Heart right ventricle (tissue), 16 donors: ENCODE results near the gene TBX1. TPM values are rescaled to one million over a fixed set of nuclear protein-coding genes. Genes with fewer than 3 reads are reported as not detected.

Experiments used
- ATAC-seq, 8 donors: fragments of 200-7000 bp; cut with Tn5 transposase; one replicate each; pipeline ENCODE4 v1.9.1; 2020; ENCODE audit warnings: mild to moderate bottlenecking in 8 of 8, moderate library complexity in 8 of 8, moderate number of reproducible peaks in 1 of 8
- DNase-seq, 2 donors: peaks; one replicate each; pipeline ENCODE4 v3.0.0-alpha.2; 2020
- H3K27ac ChIP-seq, 10 donors: fragments of 200-600 bp; sonication (generic) in 2 of 10; one replicate each; pipeline versions ENCODE4 v1.5.0 to v1.8.0; 2020 to 2022; ENCODE audit warnings: mild to moderate bottlenecking in 3 of 10
- H3K27me3 ChIP-seq, 7 donors: fragments of 200-600 bp; one replicate each; pipeline ENCODE4 v1.8.0; 2021 to 2022; ENCODE audit warnings: mild to moderate bottlenecking in 2 of 7
- H3K36me3 ChIP-seq, 9 donors: fragments of 200-600 bp; sonication (generic) in 1 of 9; one replicate each; pipeline versions ENCODE4 v1.5.0 to v1.8.0; 2020 to 2022; ENCODE audit warnings: mild to moderate bottlenecking in 2 of 9
- H3K4me1 ChIP-seq, 9 donors: fragments of 200-600 bp; sonication (generic) in 1 of 9; one replicate each; pipeline versions ENCODE4 v1.5.0 to v1.8.0; 2020 to 2022; ENCODE audit warnings: mild to moderate bottlenecking in 4 of 9
- H3K4me3 ChIP-seq, 10 donors: fragments of 200-600 bp; sonication (generic) in 2 of 10; one replicate each; pipeline versions ENCODE4 v1.5.0 to v1.8.0; 2020 to 2022; ENCODE audit warnings: mild to moderate bottlenecking in 7 of 10, moderate library complexity in 2 of 10
- H3K9me3 ChIP-seq, 11 donors: fragments of 200-600 bp in 10 of 11; sonication (generic) in 2 of 11; one replicate each; pipeline versions ENCODE4 v1.5.0 to v1.8.0; 2013 to 2022; ENCODE audit warnings: mild to moderate bottlenecking in 2 of 11, control low read depth in 1 of 11, moderate library complexity in 1 of 11
- WGBS, 2 donors: extraction: QIAGEN DNeasy Blood & Tissue Kit; methylation state at CpG; one replicate each; pipeline ENCODE4 v1.1.7; 2013; ENCODE audit warnings: inconsistent platforms in 1 of 2; 5-methylcytosine and 5-hydroxymethylcytosine counted together
- intact Hi-C, 10 donors: fragments of 100-400 bp; cut with DNase I; formaldehyde crosslinking; loops; one replicate each; pipeline versions ENCODE4 v1.11.1 to v1.14.2; 2022
- polyA plus RNA-seq, 2 donors: library from polyadenylated mRNA; stranded (reverse); fragments of 200-250 nt; gene quantifications; one replicate each; pipeline ENCODE4 v1.2.3, GENCODE V29; 2013
- total RNA-seq, 10 donors: library from RNA; stranded (reverse); fragmentation: NEBNext Ultra II Directional in 3 of 10; extraction: Animal tissue kit (Norgen Biotek cat#: 25700) in 3 of 10; gene quantifications; one replicate each; pipeline versions ENCODE4 v1.2.1 to v1.2.4, GENCODE V29; 2021 to 2023
- TF ChIP-seq, protein P1 (sequence below), 9 donors: fragments of 200-600 bp; sonication (generic) in 2 of 9; IDR thresholded peaks; one replicate each; pipeline versions ENCODE4 v1.5.0 to v1.8.0; 2021 to 2022; ENCODE audit warnings: antibody characterized with exemption in 9 of 9, mild to moderate bottlenecking in 5 of 9, moderate library complexity in 1 of 9
- donor health status: Arrhythmogenic right ventricular cardiomyopathy.
- donor health status: ischemic (EF 13 %, LVEDD 7.1; RV severe dilation, severe dysfunction).
- donor health status: healthy with polysubstance abuse.
- donor health status: DM: no; HTN: yes; CAD: no.
- donor health status: DM: no; HTN: no; CAD: no.
- donor health status: ischemic (EF 25% LVEDD 6.9; RV normal size, moderate dysfunction).
- donor health status: ischemic (EF 25% LVEDD 5.7; RV mildly dilated, moderate dysfunction).
- donor health status: healthy.
- donor health status: DM: yes; HTN: yes; CAD: no.
- donor health status: Ischemic cardiomyopathy.
- donor health status: ischemic (EF 35%, LVEDD 5.7; RV mildly dilated, moderate dysfunction).
- donor health status: nonischemic (EF 11% LVEDD 7.7; RV severe dilation, severe dysfunction).
- donor health status: DM: yes; HTN: yes; CAD: no.
- donor health status: PGD.
- donor health status: ischemic (EF 29% LVEDD 5.4; RV normal size, mild dysfunction).
- donor health status: nonischemic (EF 23%, LVEDD 6.1; RV moderate dilation, normal function).

TBX1 gene
- total and polyA plus RNA-seq, 12 donors = 0.53 to 1.8 (median 0.98) TPM

DNA sequence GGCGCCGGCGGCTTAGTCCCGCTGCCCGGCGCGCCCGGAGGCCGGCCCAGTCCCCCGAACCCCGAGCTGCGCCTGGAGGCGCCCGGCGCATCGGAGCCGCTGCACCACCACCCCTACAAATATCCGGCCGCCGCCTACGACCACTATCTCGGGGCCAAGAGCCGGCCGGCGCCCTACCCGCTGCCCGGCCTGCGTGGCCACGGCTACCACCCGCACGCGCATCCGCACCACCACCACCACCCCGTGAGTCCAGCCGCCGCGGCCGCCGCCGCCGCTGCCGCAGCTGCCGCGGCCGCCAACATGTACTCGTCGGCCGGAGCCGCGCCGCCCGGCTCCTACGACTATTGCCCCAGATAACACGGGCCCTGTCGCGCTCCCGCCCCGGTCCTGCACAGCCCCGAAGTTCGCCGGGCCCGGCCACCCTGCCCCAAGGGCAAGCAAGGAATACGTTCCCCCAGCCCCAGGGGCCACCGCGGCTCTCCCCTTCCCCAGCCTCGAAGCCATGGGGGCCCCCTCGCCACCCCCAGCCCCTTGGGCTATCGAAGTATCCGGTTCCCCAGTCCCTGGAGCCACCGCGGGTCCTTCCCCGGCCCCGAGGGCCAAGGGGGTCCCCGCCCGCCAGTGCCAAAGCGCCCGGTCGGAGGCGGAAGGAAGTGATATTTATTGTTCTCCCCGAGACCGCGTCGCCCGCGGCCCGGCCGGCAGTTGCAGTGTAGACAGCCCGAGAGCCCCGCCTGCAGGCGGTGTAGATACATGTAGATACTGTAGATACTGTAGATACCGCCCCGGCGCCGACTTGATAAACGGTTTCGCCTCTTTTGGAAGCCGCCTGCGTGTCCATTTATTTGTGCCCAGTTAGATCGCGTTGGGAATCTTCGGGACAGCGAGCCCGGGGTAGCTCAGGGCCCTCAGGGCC lies 6.2 kb downstream of the TBX1 start:
- TF ChIP-seq, protein P1, sequence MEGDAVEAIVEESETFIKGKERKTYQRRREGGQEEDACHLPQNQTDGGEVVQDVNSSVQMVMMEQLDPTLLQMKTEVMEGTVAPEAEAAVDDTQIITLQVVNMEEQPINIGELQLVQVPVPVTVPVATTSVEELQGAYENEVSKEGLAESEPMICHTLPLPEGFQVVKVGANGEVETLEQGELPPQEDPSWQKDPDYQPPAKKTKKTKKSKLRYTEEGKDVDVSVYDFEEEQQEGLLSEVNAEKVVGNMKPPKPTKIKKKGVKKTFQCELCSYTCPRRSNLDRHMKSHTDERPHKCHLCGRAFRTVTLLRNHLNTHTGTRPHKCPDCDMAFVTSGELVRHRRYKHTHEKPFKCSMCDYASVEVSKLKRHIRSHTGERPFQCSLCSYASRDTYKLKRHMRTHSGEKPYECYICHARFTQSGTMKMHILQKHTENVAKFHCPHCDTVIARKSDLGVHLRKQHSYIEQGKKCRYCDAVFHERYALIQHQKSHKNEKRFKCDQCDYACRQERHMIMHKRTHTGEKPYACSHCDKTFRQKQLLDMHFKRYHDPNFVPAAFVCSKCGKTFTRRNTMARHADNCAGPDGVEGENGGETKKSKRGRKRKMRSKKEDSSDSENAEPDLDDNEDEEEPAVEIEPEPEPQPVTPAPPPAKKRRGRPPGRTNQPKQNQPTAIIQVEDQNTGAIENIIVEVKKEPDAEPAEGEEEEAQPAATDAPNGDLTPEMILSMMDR (IDR thresholded peaks at IDR 0.05) = peak in 6 of 9 donors; percentile 10 to 51 (median 21)

DNA sequence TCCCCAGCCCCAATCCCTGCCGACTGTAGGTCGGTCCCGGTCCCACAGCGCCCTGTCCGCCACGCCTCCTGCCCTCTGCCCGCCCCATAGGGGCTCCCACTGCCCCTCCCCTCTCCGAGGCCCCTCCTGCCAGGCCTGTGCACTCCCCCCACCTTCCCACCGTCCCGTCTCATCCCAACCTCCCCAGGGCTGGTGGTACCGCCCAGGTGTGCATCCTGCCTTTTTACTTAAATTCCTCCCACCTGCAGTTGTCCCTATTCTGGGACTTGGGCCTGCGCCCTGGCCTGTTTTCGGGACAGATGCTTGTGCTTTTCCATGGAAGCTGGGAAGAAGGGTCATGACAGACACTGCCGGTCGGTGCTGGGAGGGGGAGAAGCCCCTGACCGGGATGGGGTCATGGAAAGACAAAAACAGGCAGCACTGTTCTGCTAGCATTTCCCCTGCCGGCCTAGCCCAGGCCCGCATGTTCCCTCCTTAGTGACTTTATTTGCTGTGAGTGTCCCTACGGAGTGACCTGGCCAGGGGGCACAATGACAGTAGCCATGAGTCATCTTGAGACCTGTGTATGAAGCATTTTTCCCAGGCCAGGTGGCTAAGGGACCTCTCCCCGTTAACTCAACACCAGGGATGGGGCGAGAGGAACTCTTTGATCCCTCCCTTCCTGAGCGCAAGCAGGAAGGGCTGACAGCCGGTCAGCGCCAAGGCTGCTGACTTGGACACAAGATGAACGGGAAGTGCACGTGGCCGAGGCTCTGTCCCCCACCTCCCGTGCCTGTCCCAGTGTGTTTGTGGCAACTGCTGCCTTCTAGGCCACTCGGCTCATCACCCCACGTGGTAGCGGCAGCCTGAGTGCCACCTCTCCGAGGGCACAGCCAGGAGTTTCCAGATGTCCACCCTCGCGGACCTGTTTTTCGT lies 7.1 kb downstream of the TBX1 start:
- TF ChIP-seq, protein P1 (IDR thresholded peaks at IDR 0.05) = no peak
- no peaks in the 10 kb centered on the region for H3K36me3 ChIP-seq
- peaks cover 7 to 31% (median 19%) of the 10 kb centered on the region in 9 donors for H3K4me1 ChIP-seq
- H3K4me3 ChIP-seq = peak overlapping the region in 8 of 10 donors; percentile 26 to 47 (median 40)
- peak; percentile 9 to 69 (median 36) for ATAC-seq
- no peaks in the 10 kb centered on the region for H3K9me3 ChIP-seq
- 17 to 21% methylated on average over 35 of the region's 35 CpGs for WGBS, 2 donors
- peak; percentile 24 to 31 for DNase-seq
- intact Hi-C loops = no loop called here
- peaks cover 70 to 99% (median 98%) of the 10 kb centered on the region in 7 donors for H3K27me3 ChIP-seq
- peak overlapping the region in 1 of 10 donors; percentile 66 for H3K27ac ChIP-seq

More for the DNA sequence above, 6.2 kb downstream of the TBX1 start:
- intact Hi-C loops = no loop called here
- 1 to 3% methylated on average over 96 to 103 of the region's 103 CpGs for WGBS, 2 donors
- Histone ChIP-seq H3K4me1 (peaks cover 7 to 28% (median 19%) of the 10 kb centered on the region in 9 donors), H3K9me3 (no peaks in the 10 kb centered on the region), H3K4me3 (peak overlapping the region in 9 of 10 donors; percentile 26 to 47 (median 40)), H3K27ac (peak overlapping the region in 1 of 10 donors; percentile 66), H3K36me3 (no peaks in the 10 kb centered on the region), H3K27me3 (peaks cover 77 to 99% (median 98%) of the 10 kb centered on the region in 7 donors)
- DNase-seq (peak in 1 of 2 donors; percentile 51), ATAC-seq (peak in 7 of 8 donors; percentile 15 to 46 (median 39))

DNA sequence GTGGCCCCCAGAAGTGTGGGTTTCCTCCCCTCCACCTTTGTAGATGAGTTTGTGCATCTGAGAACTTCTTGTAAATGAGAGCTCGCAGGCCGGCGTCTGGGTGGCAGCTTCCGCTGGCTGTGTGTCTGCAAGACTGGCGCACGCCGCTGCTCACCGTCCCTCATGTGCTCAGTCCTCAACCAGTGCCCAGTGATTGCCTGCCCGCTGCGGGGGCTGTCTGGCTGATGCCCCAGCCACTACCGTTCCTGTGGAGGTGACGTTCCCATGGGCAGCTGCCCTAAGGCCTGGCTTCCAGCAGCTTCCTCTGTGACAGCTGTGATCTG lies 8.8 kb downstream of the TBX1 start:
- H3K9me3 ChIP-seq = no peaks in the 10 kb centered on the region
- DNase-seq (no peak), ATAC-seq (no peak)
- no peak overlapping the region for H3K4me3 ChIP-seq
- H3K27ac ChIP-seq = no peak overlapping the region
- intact Hi-C loops = no loop called here
- H3K36me3 ChIP-seq = no peaks in the 10 kb centered on the region
- 95 to 96% methylated on average over 12 of the region's 12 CpGs for WGBS, 2 donors
- peaks cover 7 to 41% (median 25%) of the 10 kb centered on the region in 9 donors for H3K4me1 ChIP-seq
- H3K27me3 ChIP-seq = peaks cover 53 to 99% (median 94%) of the 10 kb centered on the region in 7 donors
- TF ChIP-seq, protein P1 (IDR thresholded peaks at IDR 0.05) = no peak
